Neural cell (in vitro differentiated cells): ENCODE data around the gene CARD14.

Experiments used
- EP300 ChIP-seq: fragments of 450-650 bp; conservative IDR thresholded peaks from 2 replicates; pipeline ENCODE4 v1.6.1; 2014; ENCODE audit warnings: antibody characterized with exemption, mild to moderate bottlenecking, moderate library complexity; ENCODE audit not compliant: poor library complexity, severe bottlenecking
- EZH2 ChIP-seq: fragments of 200-600, 300-800 bp; shearing (Covaris generic), sonication (generic); IDR thresholded peaks from 2 replicates; pipeline ENCODE4 v1.6.1; 2014; ENCODE audit warnings: antibody characterized with exemption, low read length, borderline replicate concordance, mild to moderate bottlenecking; ENCODE audit not compliant: insufficient read depth, poor library complexity, severe bottlenecking
- POLR2AphosphoS5 ChIP-seq: IDR thresholded peaks from 2 replicates; pipeline ENCODE4 v1.6.1; 2012
- RAD21 ChIP-seq: fragments of 450-650 bp; conservative IDR thresholded peaks from 2 replicates; pipeline ENCODE4 v1.6.1; 2014; ENCODE audit warnings: antibody characterized with exemption, mild to moderate bottlenecking, moderate library complexity
- TF ChIP-seq, protein P1 (sequence below): fragments of 450-650 bp; IDR thresholded peaks from 2 replicates; pipeline ENCODE4 v1.5.1; 2014; ENCODE audit warnings: antibody characterized with exemption, mild to moderate bottlenecking, moderate library complexity; ENCODE audit not compliant: poor library complexity, severe bottlenecking

- TF ChIP-seq, protein P1, sequence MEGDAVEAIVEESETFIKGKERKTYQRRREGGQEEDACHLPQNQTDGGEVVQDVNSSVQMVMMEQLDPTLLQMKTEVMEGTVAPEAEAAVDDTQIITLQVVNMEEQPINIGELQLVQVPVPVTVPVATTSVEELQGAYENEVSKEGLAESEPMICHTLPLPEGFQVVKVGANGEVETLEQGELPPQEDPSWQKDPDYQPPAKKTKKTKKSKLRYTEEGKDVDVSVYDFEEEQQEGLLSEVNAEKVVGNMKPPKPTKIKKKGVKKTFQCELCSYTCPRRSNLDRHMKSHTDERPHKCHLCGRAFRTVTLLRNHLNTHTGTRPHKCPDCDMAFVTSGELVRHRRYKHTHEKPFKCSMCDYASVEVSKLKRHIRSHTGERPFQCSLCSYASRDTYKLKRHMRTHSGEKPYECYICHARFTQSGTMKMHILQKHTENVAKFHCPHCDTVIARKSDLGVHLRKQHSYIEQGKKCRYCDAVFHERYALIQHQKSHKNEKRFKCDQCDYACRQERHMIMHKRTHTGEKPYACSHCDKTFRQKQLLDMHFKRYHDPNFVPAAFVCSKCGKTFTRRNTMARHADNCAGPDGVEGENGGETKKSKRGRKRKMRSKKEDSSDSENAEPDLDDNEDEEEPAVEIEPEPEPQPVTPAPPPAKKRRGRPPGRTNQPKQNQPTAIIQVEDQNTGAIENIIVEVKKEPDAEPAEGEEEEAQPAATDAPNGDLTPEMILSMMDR: no peak
- TF ChIP-seq EZH2 (no peak), POLR2AphosphoS5 (no peak), EP300 (no peak), RAD21 (no peak)
Observed at GRCh38 chr17:80246266-80246681, 76.4 kb downstream of the CARD14 start.
